HepG2 (cell line): Measurements from ENCODE around the gene MT1F. TPM values are rescaled to one million over a fixed set of nuclear protein-coding genes. Genes with fewer than 3 reads are reported as not detected.
A peak's percentile ranks its signal among the peaks of the same experiment; 100 is the strongest.

Source experiments
- ATAC-seq: fragments of 200-7000 bp; cut with Tn5 transposase; 3 replicates; pipeline ENCODE4 v1.9.1; 2020; ENCODE audit warnings: mild to moderate bottlenecking, moderate library complexity
- BruUV-seq: library from RNA; stranded (reverse); fragments of 400-500 nt; replicated peaks from 2 replicates; lab custom pipeline; 2021; lab: Mats Ljungman, UMichigan
- CTCF ChIA-PET: fragments of 300-600 bp; formaldehyde crosslinking; extraction: SDS; loops from one replicate; lab custom pipeline; 2021; ENCODE audit warnings: low total read pairs, inconsistent platforms, low intra/inter-chr PET ratio; lab: Yijun Ruan, JAX
- POLR2A ChIA-PET: fragments of 350-600 bp; sonication (Branson Sonifier 250); formaldehyde crosslinking; loops from one replicate; lab custom pipeline; 2020; ENCODE audit warnings: antibody characterized with exemption, inconsistent platforms; lab: Yijun Ruan, JAX
- DNase-seq: peaks from one replicate; pipeline ENCODE4 v3.0.0-alpha.2; 2015; ENCODE audit warnings: low spot score
- FAIRE-seq: peaks from 3 replicates; lab custom pipeline; 2011; peaks lifted over from hg19 to GRCh38; lab: Jason Lieb, UNC
- H2AFZ ChIP-seq: one replicate; pipeline ENCODE4 v1.6.1; 2011; ENCODE audit warnings: low read length, inconsistent platforms
- H3K27ac ChIP-seq: fragments of 300-600 bp; 3 replicates; pipeline ENCODE4 v1.8.0; 2011; ENCODE audit warnings: mixed run types, mild to moderate bottlenecking, mixed read lengths, low read length, inconsistent platforms; ENCODE audit not compliant: insufficient read depth; ENCODE audit errors: extremely low read length
- H3K27me3 ChIP-seq, 2 experiments: fragments of 200-600 bp in 1 of 2; 2 replicates in 1 of 2; 3 replicates in 1 of 2; pipeline versions ENCODE4 v1.6.0 to v1.8.0; 2011; ENCODE audit warnings: low read length in 2 of 2, mild to moderate bottlenecking in 2 of 2, moderate library complexity in 2 of 2, inconsistent platforms in 1 of 2; ENCODE audit not compliant: insufficient read depth in 2 of 2, control insufficient read depth in 1 of 2
- H3K36me3 ChIP-seq, 2 experiments: fragments of 200-600 bp in 1 of 2; replicated peaks in 1 of 2; 2 replicates in 1 of 2; 3 replicates in 1 of 2; pipeline versions ENCODE4 v1.5.1 to v1.8.0; 2011; ENCODE audit warnings: low read length in 2 of 2, inconsistent platforms in 1 of 2; ENCODE audit not compliant: insufficient read depth in 2 of 2, control insufficient read depth in 1 of 2
- H3K4me1 ChIP-seq: 2 replicates; pipeline ENCODE4 v1.5.1; 2012; ENCODE audit warnings: low read length, inconsistent platforms; ENCODE audit not compliant: insufficient read depth
- H3K4me2 ChIP-seq: 2 replicates; pipeline ENCODE4 v1.6.0; 2011; ENCODE audit warnings: low read depth, low read length, inconsistent platforms
- H3K4me3 ChIP-seq, 3 experiments: fragments of 200-600 bp in 1 of 3; sonication (generic), shearing (Covaris generic) in 1 of 3; replicated peaks in 1 of 3; 2 replicates each; pipeline ENCODE4 v1.5.1; 2011 to 2016; ENCODE audit warnings: low read length in 3 of 3, inconsistent platforms in 2 of 3, low read depth in 2 of 3, mild to moderate bottlenecking in 2 of 3, control low read depth in 1 of 3, mixed read lengths in 1 of 3; ENCODE audit not compliant: insufficient read depth in 1 of 3
- H3K79me2 ChIP-seq: one replicate; pipeline ENCODE4 v1.6.1; 2011; ENCODE audit warnings: low read length, inconsistent platforms; ENCODE audit not compliant: insufficient read depth
- H3K9ac ChIP-seq: 2 replicates; pipeline ENCODE4 v1.6.0; 2011; ENCODE audit warnings: mild to moderate bottlenecking, low read depth, low read length, inconsistent platforms; ENCODE audit not compliant: insufficient read depth
- H3K9me3 ChIP-seq: 2 replicates; pipeline ENCODE4 v1.5.1; 2012; ENCODE audit warnings: mild to moderate bottlenecking, low read length
- H4K20me1 ChIP-seq: 2 replicates; pipeline ENCODE4 v1.6.0; 2011; ENCODE audit warnings: inconsistent platforms, mild to moderate bottlenecking, low read length, moderate library complexity; ENCODE audit not compliant: insufficient read depth
- CEBPG ChIP-seq: IDR thresholded peaks from 2 replicates; pipeline ENCODE4 v1.6.1; 2016
- GLMP ChIP-seq: sonication (generic); formaldehyde crosslinking; IDR thresholded peaks from 2 replicates; pipeline ENCODE4 v1.9.0; 2021; ENCODE audit warnings: missing genetic modification reagents, mild to moderate bottlenecking, borderline replicate concordance
- HMGA1 ChIP-seq: sonication (generic); formaldehyde crosslinking; conservative IDR thresholded peaks from 2 replicates; pipeline ENCODE4 v1.4.0; 2020; ENCODE audit warnings: missing genetic modification reagents
- HNF1B ChIP-seq: sonication (generic); formaldehyde crosslinking; IDR thresholded peaks from 2 replicates; pipeline ENCODE4 v1.5.1; 2020; ENCODE audit warnings: mild to moderate bottlenecking, moderate library complexity, missing genetic modification reagents
- KLF9 ChIP-seq: IDR thresholded peaks from 2 replicates; pipeline ENCODE4 v1.6.1; 2016; ENCODE audit warnings: low read depth
- NR2F2 ChIP-seq: IDR thresholded peaks from 2 replicates; pipeline ENCODE4 v1.6.1; 2012; ENCODE audit warnings: low read depth, inconsistent platforms, borderline replicate concordance
- TAF1 ChIP-seq: sonication (generic); formaldehyde crosslinking; IDR thresholded peaks from 2 replicates; pipeline ENCODE4 v1.4.0; 2020; ENCODE audit warnings: missing genetic modification reagents
- TBP ChIP-seq: sonication (generic); formaldehyde crosslinking; IDR thresholded peaks from 2 replicates; pipeline ENCODE4 v1.5.0; 2020; ENCODE audit warnings: missing genetic modification reagents
- USF2 ChIP-seq, 2 experiments: sonication (generic) in 1 of 2; formaldehyde crosslinking in 1 of 2; IDR thresholded peaks; 2 replicates each; pipeline versions ENCODE4 v1.5.1 to v1.6.1; 2011 to 2020; ENCODE audit warnings: borderline replicate concordance in 1 of 2, low read depth in 1 of 2, low read length in 1 of 2, mild to moderate bottlenecking in 1 of 2, missing genetic modification reagents in 1 of 2, moderate library complexity in 1 of 2
- ZFP62 ChIP-seq: sonication (generic); formaldehyde crosslinking; IDR thresholded peaks from 2 replicates; pipeline ENCODE4 v1.4.0; 2020; ENCODE audit warnings: missing genetic modification reagents
- ZNF24 ChIP-seq: fragments of 450-650 bp; IDR thresholded peaks from 2 replicates; pipeline ENCODE4 v1.6.1; 2017; ENCODE audit warnings: antibody characterized with exemption, mild to moderate bottlenecking
- ZNF264 ChIP-seq: sonication (generic); formaldehyde crosslinking; IDR thresholded peaks from 2 replicates; pipeline ENCODE4 v1.4.0; 2020; ENCODE audit warnings: missing genetic modification reagents
- ZNF616 ChIP-seq: sonication (generic); formaldehyde crosslinking; IDR thresholded peaks from 2 replicates; pipeline ENCODE4 v1.5.0; 2020; ENCODE audit warnings: low read depth, mild to moderate bottlenecking, missing genetic modification reagents
- ZNF749 ChIP-seq: sonication (generic); formaldehyde crosslinking; IDR thresholded peaks from 2 replicates; pipeline ENCODE4 v1.8.0; 2022; ENCODE audit warnings: mild to moderate bottlenecking, missing genetic modification reagents, moderate library complexity, borderline replicate concordance
- ZSCAN29 ChIP-seq: sonication (generic); formaldehyde crosslinking; conservative IDR thresholded peaks from 2 replicates; pipeline ENCODE4 v1.4.0; 2020; ENCODE audit warnings: mild to moderate bottlenecking, missing genetic modification reagents
- WGBS: methylation state at CpG from one replicate; pipeline ENCODE4 v1.1.6; 2017; ENCODE audit warnings: low lambda C conversion rate; 5-methylcytosine and 5-hydroxymethylcytosine counted together
- in situ Hi-C: cut with HindIII; loops from 2 replicates; pipeline ENCODE4 v1.10.0; 2017; ENCODE audit warnings: low pct_unique_long_range_greater_than_20kb; ENCODE audit not compliant: extremely low pct_ligation_motif_present
- intact Hi-C: fragments of 100-400 bp; cut with micrococcal nuclease; formaldehyde crosslinking; loops from one replicate; pipeline ENCODE4 v1.10.0; 2022; ENCODE audit not compliant: unreplicated experiment
- polyA plus RNA-seq, 8 experiments: library from polyadenylated mRNA; depleted of rRNA in 3 of 8; stranded (reverse) in 7 of 8; unstranded in 1 of 8; fragments of >200 nt; fragmentation: Illumina TruSeq in 4 of 8; extraction: Trizol in 4 of 8; gene quantifications; 2 replicates each; pipeline versions ENCODE4 v1.2.1 to v1.2.3, GENCODE V29; 2011 to 2016; ENCODE audit warnings: low read depth in 4 of 8, missing spikeins in 1 of 8, mixed read lengths in 1 of 8; ENCODE audit not compliant: insufficient read depth in 1 of 8
- total RNA-seq, 5 experiments: library from RNA; depleted of rRNA; stranded (reverse); fragments of >200 nt; fragmentation: Illumina TruSeq; extraction: Trizol; gene quantifications; 2 replicates each; pipeline ENCODE4 v1.2.3, GENCODE V29; 2016; ENCODE audit warnings: low read depth in 1 of 5

Gene MT1F
- total and polyA plus RNA-seq, 2 of the 13 experiments (the other 11 are each of a cell fraction or from before 2014, with no cell fraction given), result 1.9 to 169 TPM

GRCh38 chr16:56657555-56658326 is at the start of gene MT1F (continued):
- TF ChIP-seq HNF1B (CRISPR knock-in tag) (no peak; the same call in 1 of the 2 replicates), USF2 (IDR thresholded peaks at IDR 0.05; ENCODE audit: low read depth, low read length) (no peak), USF2 (CRISPR knock-in tag; IDR thresholded peaks at IDR 0.05; ENCODE audit: borderline replicate concordance) (no peak), HMGA1 (CRISPR knock-in tag) (no peak)

- peak; percentile 94 for DNase-seq
- under 1% methylated on average over 34 of the region's 62 CpGs for WGBS
- Histone ChIP-seq H3K9ac (peak within 1 kb of the TSS; percentile 79), H3K4me1 (peaks cover 72% of the 10 kb centered on the region), H3K9me3 (no peaks in the 10 kb centered on the region), H2AFZ (no peak within 1 kb of the TSS), H3K4me3 (peak within 1 kb of the TSS; percentile 75 to 84 (median 78)), H3K27ac (peak within 1 kb of the TSS; percentile 93), H3K79me2 (no peaks in the 10 kb centered on the region), H4K20me1 (no peaks in the 10 kb centered on the region), H3K27me3 (no peaks in the 10 kb centered on the region; a peak in 1 of 5 replicates), H3K4me2 (peak within 1 kb of the TSS; percentile 91), H3K36me3 (no peaks in the 10 kb centered on the region)
- peak; percentile 76 for ATAC-seq
- BruUV-seq, result no TSS peak
- FAIRE-seq, result peak; percentile 26
- POLR2A ChIA-PET, result interaction anchor here (0.7 to 5.3 kb wide), 16 partner anchors 14 to 396 kb away, joined by 3 to 83 read pairs (median 4); partner anchors contain the start of genes HERPUD1, MT1E, MT1F and MT1X
- in situ Hi-C loops, result no loop called here
- CTCF ChIA-PET, result no interaction called here
- intact Hi-C loops, result loop anchor here (2.0 to 10.0 kb wide), 3 partner anchors 19 to 257 kb away; partner anchors contain the start of genes MT1B, MT1F and SLC12A3
- TF ChIP-seq ZNF24 (no peak), ZNF616 (CRISPR knock-in tag) (peak; percentile 72), ZFP62 (CRISPR knock-in tag) (no peak), NR2F2 (no peak), ZNF264 (CRISPR knock-in tag) (peak; percentile 24; the same call in 1 of the 2 replicates), ZSCAN29 (CRISPR knock-in tag) (no peak), TAF1 (CRISPR knock-in tag) (peak; percentile 89), KLF9 (peak; percentile 55; the same call in 1 of the 2 replicates), CEBPG (no peak; the same call in 1 of the 2 replicates), GLMP (0 out of 2 replicates have a peak, but pooled peaks have one; percentile 74), ZNF749 (CRISPR knock-in tag) (peak; percentile 80; the same call in 1 of the 2 replicates), TBP (CRISPR knock-in tag) (no peak; the same call in 1 of the 2 replicates)
Observed at GRCh38 chr16:56608043-56608875, 49.5 kb upstream of the MT1F start, which contains the start of gene MT2A. Gene MT2A (plus strand): TSS chr16:56608584. CDS start chr16:56608656, 72 bp downstream.
